Measurements from ENCODE around the gene JAML. TPM values are rescaled to one million over a fixed set of nuclear protein-coding genes. Genes with fewer than 3 reads are reported as not detected.

JAML gene
- total and polyA plus RNA-seq, 2 of the 13 experiments (the other 11 are each of a cell fraction or from before 2014, with no cell fraction given), result 2.0 to 3.3 TPM

- TF ChIP-seq ZFP36L2 (CRISPR knock-in tag; IDR thresholded peaks at IDR 0.05), result no peak
- no peak for TF ChIP-seq SOX13 (IDR thresholded peaks at IDR 0.05)
- TF ChIP-seq SOX13 (CRISPR knock-in tag; conservative IDR thresholded peaks at IDR 0.05 in 1 of 2, IDR thresholded peaks at IDR 0.05 in 1 of 2), result no peak
- no peak for TF ChIP-seq YEATS2 (CRISPR knock-in tag; IDR thresholded peaks at IDR 0.05; ENCODE audit: borderline replicate concordance)
- TF ChIP-seq TGIF2 (CRISPR knock-in tag; IDR thresholded peaks at IDR 0.05), result no peak
- TF ChIP-seq SALL1 (CRISPR knock-in tag; IDR thresholded peaks at IDR 0.05), result peak; percentile 65; the same call in 1 of the 2 replicates
- TF ChIP-seq ZBTB37 (CRISPR knock-in tag; IDR thresholded peaks at IDR 0.05), result no peak
- TF ChIP-seq ZNF460 (CRISPR knock-in tag; IDR thresholded peaks at IDR 0.05; ENCODE audit: borderline replicate concordance), result no peak
- TF ChIP-seq GZF1 (CRISPR knock-in tag; IDR thresholded peaks at IDR 0.05), result no peak
- no peak for TF ChIP-seq NFIB (CRISPR knock-in tag; IDR thresholded peaks at IDR 0.05; ENCODE audit: borderline replicate concordance)
- peak; percentile 40; the same call in 1 of the 2 replicates for TF ChIP-seq HOXA3 (CRISPR knock-in tag; IDR thresholded peaks at IDR 0.05)
- TF ChIP-seq ZNF326 (CRISPR knock-in tag; IDR thresholded peaks at IDR 0.05; ENCODE audit: borderline replicate concordance), result no peak
- no peak for TF ChIP-seq ZNF331 (CRISPR knock-in tag; IDR thresholded peaks at IDR 0.05)
- peak; percentile 55 for TF ChIP-seq HNF4A (CRISPR knock-in tag; IDR thresholded peaks at IDR 0.05)
- no peak for TF ChIP-seq NFIC (IDR thresholded peaks at IDR 0.05; ENCODE audit: low read length)
- no peak for TF ChIP-seq ZNF564 (CRISPR knock-in tag; IDR thresholded peaks at IDR 0.05)
- TF ChIP-seq MAFK (conservative IDR thresholded peaks at IDR 0.05 in 1 of 2, IDR thresholded peaks at IDR 0.05 in 1 of 2; ENCODE audit: low read length in 2 of 2), result no peak
- no peak for TF ChIP-seq ZBTB7A (CRISPR knock-in tag; IDR thresholded peaks at IDR 0.05)
- TF ChIP-seq E2F1 (CRISPR knock-in tag; IDR thresholded peaks at IDR 0.05), result no peak
- TF ChIP-seq ZNF619 (CRISPR knock-in tag; IDR thresholded peaks at IDR 0.05), result no peak
- peak; percentile 59 for TF ChIP-seq MED1 (CRISPR knock-in tag; IDR thresholded peaks at IDR 0.05)
- no peak for TF ChIP-seq PLSCR1 (CRISPR knock-in tag; IDR thresholded peaks at IDR 0.05; ENCODE audit: borderline replicate concordance)
- no peak for TF ChIP-seq ZNF589 (CRISPR knock-in tag; conservative IDR thresholded peaks at IDR 0.05)
- TF ChIP-seq HNF1B (CRISPR knock-in tag; IDR thresholded peaks at IDR 0.05), result no peak
- TF ChIP-seq ZNF558 (CRISPR knock-in tag; IDR thresholded peaks at IDR 0.05; ENCODE audit: borderline replicate concordance), result no peak
- no peak for TF ChIP-seq TBX2 (CRISPR knock-in tag; IDR thresholded peaks at IDR 0.05; ENCODE audit: borderline replicate concordance)
- TF ChIP-seq NR2F6 (IDR thresholded peaks at IDR 0.05), result no peak
- TF ChIP-seq NR2F6 (CRISPR knock-in tag; IDR thresholded peaks at IDR 0.05), result 0 out of 2 replicates have a peak, but pooled peaks have one; percentile 30
- peak; percentile 87 for TF ChIP-seq SMC3 (IDR thresholded peaks at IDR 0.05; ENCODE audit: low read length)
- no peak for TF ChIP-seq CCAR2 (optimal IDR thresholded peaks at IDR 0.05; ENCODE audit: low read depth, low read length)
These were observed 26.4 kb downstream of the JAML start (continued) for GRCh38 chr11:118198370-118198769.
